Articular chondrocyte of knee joint (primary cell): Measurements from ENCODE around the gene RELCH. TPM values are rescaled to one million over a fixed set of nuclear protein-coding genes. Genes with fewer than 3 reads are reported as not detected.

Experiments used
- small RNA-seq: library from RNA; depleted of rRNA; stranded (forward); fragments of <200 nt; gene quantifications from one replicate; pipeline ENCODE3, GENCODE V24; 2012
- total RNA-seq: library from RNA; depleted of rRNA; stranded (reverse); fragments of >200 nt; gene quantifications from 2 replicates; pipeline ENCODE4 v1.2.3, GENCODE V29; 2012

Gene RELCH
- total RNA-seq: 40.2 and 46.2 TPM in 2 replicates

DNA sequence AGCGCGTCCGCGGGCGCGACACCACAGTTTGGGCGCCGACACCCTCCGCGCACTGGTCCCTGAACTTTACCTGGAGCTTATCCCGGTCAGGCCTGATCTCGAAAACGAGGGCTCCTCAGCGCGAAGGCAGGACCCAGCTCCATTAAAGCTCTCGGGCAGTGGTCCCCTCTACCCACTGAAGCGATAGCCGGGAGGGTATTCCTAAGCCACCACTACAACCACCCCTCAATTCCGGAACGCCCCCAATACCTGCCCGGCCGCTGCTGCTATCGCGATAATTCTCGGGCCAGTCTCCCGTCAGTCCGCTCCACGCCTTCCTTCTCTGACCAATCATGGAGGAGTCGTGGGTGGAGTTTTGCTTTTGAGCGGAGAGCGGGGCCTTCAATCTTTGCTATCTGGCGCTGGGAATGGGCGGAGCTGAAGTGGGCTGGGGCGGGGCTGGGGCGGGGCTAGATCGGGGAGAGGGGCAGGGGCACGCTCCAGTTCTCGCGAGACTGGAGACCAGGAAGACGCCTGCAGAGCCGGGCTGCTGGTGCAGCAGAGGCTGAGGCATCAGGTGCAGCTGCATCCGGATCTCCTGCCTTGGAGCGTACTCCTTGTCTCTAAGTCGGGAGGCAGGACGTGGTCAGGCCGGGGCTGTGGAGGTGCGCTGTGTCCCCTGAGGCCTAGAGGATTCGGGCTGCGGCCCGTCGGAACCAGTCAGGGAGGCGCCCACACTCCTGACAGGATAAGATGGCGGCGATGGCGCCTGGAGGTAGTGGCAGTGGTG is at the start of gene RELCH, which contains the start of gene PIGN:
Gene RELCH, plus strand, starts transcription at position 482 of the 769 bp plus-strand sequence. Its CDS starts 251 bp downstream, at position 733.
Gene PIGN, minus strand, starts transcription at position 283 of the 769 bp plus-strand sequence. CDS start 25,703 bp downstream, outside the sequence.

GRCh38 chr18:62324917-62325805 is 138.1 kb downstream of the RELCH start, which contains the start of gene TNFRSF11A:
Gene TNFRSF11A (plus strand): TSS chr18:62325310. CDS start chr18:62325353, 43 bp downstream.

Small RNA genes lying within 50 kb of the gene (small RNA-seq; reads per million reads assigned to genes)
- not detected for gene RF00019

Other genes with a start within 250 kb of the RELCH start
- gene PIGN, start 199 bp upstream of the RELCH start, total RNA-seq: 49.7 and 51.7 TPM in 2 replicates
- gene TNFRSF11A, start 138.1 kb downstream of the RELCH start, total RNA-seq: under 0.01 TPM in 2 replicates